ENCODE data around the gene ABCG8. TPM values are rescaled to one million over a fixed set of nuclear protein-coding genes. Genes with fewer than 3 reads are reported as not detected.

Gene ABCG8
- polyA plus RNA-seq: 10 to 100 TPM; 10.5 to 38.9 (median 24.7) TPM
- long read RNA-seq, donor 1: 0 reads
- long read RNA-seq, donor 2, full-length matches to known transcripts: 1 of 1 reads
- long read RNA-seq, donor 2, partial matches to known transcripts: 0 of 1 reads
- long read RNA-seq, donor 2, other reads (novel, unspliced or antisense): 0 of 1 reads
- long read RNA-seq, donor 3, partial matches to known transcripts: 81 of 82 reads
- long read RNA-seq, donor 3, other reads (novel, unspliced or antisense): 0 of 82 reads
- long read RNA-seq, donor 4: 0 reads
- long read RNA-seq, donor 5: 0 reads
- long read RNA-seq, donor 6, full-length matches to known transcripts: 4 of 48 reads
- long read RNA-seq, donor 6, partial matches to known transcripts: 44 of 48 reads
- long read RNA-seq, donor 6, other reads (novel, unspliced or antisense): 0 of 48 reads
- long read RNA-seq, donor 7: 0 reads
- long read RNA-seq, donor 8: 0 reads
- long read RNA-seq, donor 9: 0 reads
- long read RNA-seq, donor 10, partial matches to known transcripts: 105 of 105 reads
- long read RNA-seq, donor 10, other reads (novel, unspliced or antisense): 0 of 105 reads

GRCh38 chr2:43838560-43839267 is at the start of gene ABCG8, which contains the start of gene ABCG5:
Gene ABCG8, plus strand, starts transcription at chr2:43838971. Its CDS starts 83 bp downstream, at chr2:43839054.
Gene ABCG5, minus strand, starts transcription at chr2:43838839. Its CDS starts 160 bp downstream, at chr2:43838679.
- Histone ChIP-seq H3K27ac (ENCODE audit: low read depth in 1 of 3, low read length in 2 of 3) (peak within 1 kb of the TSS; percentile 14 to 91 (median 75)), H3K9me3 (ENCODE audit: control insufficient read depth in 2 of 2, insufficient read depth in 1 of 2, low read depth in 1 of 2, low read length in 1 of 2) (no peaks in the 10 kb centered on the region), H3K36me3 (ENCODE audit: control insufficient read depth in 3 of 3, insufficient read depth in 2 of 3, low read depth in 1 of 3, low read length in 3 of 3) (peaks cover 0 to 20% (median 4%) of the 10 kb centered on the region in 3 donors), H3K4me3 (ENCODE audit: low read depth in 1 of 3, low read length in 3 of 3) (peak within 1 kb of the TSS in 2 of 3 donors; percentile 54 to 80), H3K4me1 (ENCODE audit: control insufficient read depth in 3 of 3, insufficient read depth in 2 of 3, low read depth in 1 of 3, low read length in 2 of 3) (peaks cover 0 to 24% (median 4%) of the 10 kb centered on the region in 3 donors), H3K27me3 (ENCODE audit: control insufficient read depth in 3 of 3, insufficient read depth in 3 of 3, low read length in 3 of 3) (no peaks in the 10 kb centered on the region)
- WGBS, 3 donors: 49 to 75% (median 64%) methylated on average over 20 of the region's 20 CpGs
- DNase-seq: peak; percentile 51 to 82
- no peak for FAIRE-seq

DNA sequence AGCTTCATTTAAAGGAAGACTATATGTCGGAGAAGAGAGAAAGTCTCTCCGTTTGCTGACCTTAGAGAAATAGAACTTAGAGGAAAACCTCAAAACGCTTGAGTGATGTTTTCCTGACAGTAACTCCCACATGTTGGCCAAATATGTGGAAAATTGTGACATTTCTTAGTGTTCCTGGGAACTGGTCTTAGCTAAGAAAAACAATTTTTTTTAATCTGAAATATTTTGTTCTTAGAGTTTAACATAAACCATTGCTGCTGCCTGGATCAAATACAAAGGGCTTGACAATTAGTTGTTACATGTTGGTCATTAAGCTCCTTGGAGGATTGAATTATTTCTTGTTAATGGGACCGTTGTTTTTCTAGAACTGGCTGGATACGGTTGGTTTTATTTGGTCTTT is 48.6 kb upstream of the ABCG8 start:
- FAIRE-seq (no peak), DNase-seq (no peak)
- 67 to 90% (median 89%) methylated on average over 5 of the region's 5 CpGs for WGBS, 3 donors
- no peaks in the 10 kb centered on the region for H3K9me3 ChIP-seq (ENCODE audit: control insufficient read depth in 2 of 2, insufficient read depth in 1 of 2, low read depth in 1 of 2, low read length in 1 of 2)
- no peaks in the 10 kb centered on the region for H3K4me1 ChIP-seq (ENCODE audit: control insufficient read depth in 3 of 3, insufficient read depth in 2 of 3, low read depth in 1 of 3, low read length in 2 of 3)
- H3K36me3 ChIP-seq (ENCODE audit: control insufficient read depth in 3 of 3, insufficient read depth in 2 of 3, low read depth in 1 of 3, low read length in 3 of 3): peaks cover 0 to 22% (median 0%) of the 10 kb centered on the region in 3 donors
- H3K4me3 ChIP-seq (ENCODE audit: low read depth in 1 of 3, low read length in 3 of 3): no peak overlapping the region
- no peaks in the 10 kb centered on the region for H3K27me3 ChIP-seq (ENCODE audit: control insufficient read depth in 3 of 3, insufficient read depth in 3 of 3, low read length in 3 of 3)
- H3K27ac ChIP-seq (ENCODE audit: low read depth in 1 of 3, low read length in 2 of 3): no peak overlapping the region

DNA sequence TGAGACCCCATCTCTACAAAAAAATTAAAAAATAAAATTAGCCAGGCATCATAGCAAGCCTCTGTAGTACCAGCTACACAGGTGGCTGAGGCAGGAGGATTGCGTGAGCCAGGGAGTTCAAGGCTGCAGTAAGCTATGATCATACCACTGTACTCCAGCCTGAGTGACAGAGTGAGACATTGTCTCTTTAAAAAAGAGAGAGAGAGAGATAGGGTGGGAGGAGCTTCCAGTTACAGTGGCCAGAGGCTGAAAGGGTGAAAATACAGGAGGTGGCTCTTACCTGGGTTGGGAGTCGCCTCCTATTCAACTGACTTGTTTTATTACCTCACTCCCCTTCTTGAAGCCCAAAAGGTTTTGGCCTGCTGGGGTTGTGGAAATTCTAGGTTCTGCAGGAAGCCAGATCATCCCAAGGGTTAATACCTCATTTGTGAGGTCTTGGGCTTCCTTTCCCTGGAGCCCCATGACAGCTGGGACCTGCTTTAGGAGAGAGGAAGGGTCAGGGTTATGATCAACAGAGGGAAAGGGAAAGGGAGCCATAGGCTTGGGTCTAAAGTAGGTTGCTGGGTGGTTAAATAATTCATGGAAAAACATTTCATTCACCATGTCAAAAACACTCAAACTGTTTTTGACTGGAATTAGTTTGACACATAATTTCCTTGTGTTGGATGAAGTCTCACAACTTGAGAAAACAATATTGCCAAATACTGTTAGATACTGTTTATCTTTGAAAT is 47.6 kb upstream of the ABCG8 start:
- Histone ChIP-seq H3K4me1 (ENCODE audit: control insufficient read depth in 3 of 3, insufficient read depth in 2 of 3, low read depth in 1 of 3, low read length in 2 of 3) (no peaks in the 10 kb centered on the region), H3K36me3 (ENCODE audit: control insufficient read depth in 3 of 3, insufficient read depth in 2 of 3, low read depth in 1 of 3, low read length in 3 of 3) (peaks cover 0 to 18% (median 0%) of the 10 kb centered on the region in 3 donors), H3K27me3 (ENCODE audit: control insufficient read depth in 3 of 3, insufficient read depth in 3 of 3, low read length in 3 of 3) (no peaks in the 10 kb centered on the region), H3K9me3 (ENCODE audit: control insufficient read depth in 2 of 2, insufficient read depth in 1 of 2, low read depth in 1 of 2, low read length in 1 of 2) (no peaks in the 10 kb centered on the region), H3K4me3 (ENCODE audit: low read depth in 1 of 3, low read length in 3 of 3) (no peak overlapping the region), H3K27ac (ENCODE audit: low read depth in 1 of 3, low read length in 2 of 3) (no peak overlapping the region)
- WGBS, 3 donors: 76 to 89% (median 87%) methylated on average over 2 of the region's 2 CpGs
- DNase-seq (peak in 1 of 2 donors; percentile 46), FAIRE-seq (no peak)

DNA sequence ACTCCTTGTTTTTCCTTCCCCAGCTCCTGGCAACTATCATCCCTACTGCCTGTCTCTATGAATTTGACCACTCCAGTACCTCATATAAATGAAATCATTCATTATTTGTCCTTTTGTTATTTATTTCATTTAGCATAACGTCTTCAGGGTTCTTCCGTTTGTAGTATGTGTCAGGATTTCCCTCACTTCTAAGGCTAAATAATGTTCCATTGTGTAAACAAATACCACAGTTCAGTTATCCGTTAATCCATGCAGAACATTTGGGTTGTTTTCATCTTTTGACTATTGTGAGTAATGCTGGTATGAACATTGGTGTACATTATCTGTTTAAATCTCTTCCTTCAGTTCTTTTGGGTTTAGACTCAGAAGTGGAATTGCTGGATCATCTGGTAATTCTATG is 46.1 kb upstream of the ABCG8 start:
- Histone ChIP-seq H3K27ac (ENCODE audit: low read depth in 1 of 3, low read length in 2 of 3) (no peak overlapping the region), H3K27me3 (ENCODE audit: control insufficient read depth in 3 of 3, insufficient read depth in 3 of 3, low read length in 3 of 3) (no peaks in the 10 kb centered on the region), H3K4me3 (ENCODE audit: low read depth in 1 of 3, low read length in 3 of 3) (no peak overlapping the region), H3K9me3 (ENCODE audit: control insufficient read depth in 2 of 2, insufficient read depth in 1 of 2, low read depth in 1 of 2, low read length in 1 of 2) (no peaks in the 10 kb centered on the region), H3K4me1 (ENCODE audit: control insufficient read depth in 3 of 3, insufficient read depth in 2 of 3, low read depth in 1 of 3, low read length in 2 of 3) (no peaks in the 10 kb centered on the region), H3K36me3 (ENCODE audit: control insufficient read depth in 3 of 3, insufficient read depth in 2 of 3, low read depth in 1 of 3, low read length in 3 of 3) (peaks cover 0 to 17% (median 0%) of the 10 kb centered on the region in 3 donors)
- no peak for FAIRE-seq
- no peak for DNase-seq
- 74 to 90% (median 85%) methylated on average over 3 of the region's 3 CpGs for WGBS, 3 donors

DNA sequence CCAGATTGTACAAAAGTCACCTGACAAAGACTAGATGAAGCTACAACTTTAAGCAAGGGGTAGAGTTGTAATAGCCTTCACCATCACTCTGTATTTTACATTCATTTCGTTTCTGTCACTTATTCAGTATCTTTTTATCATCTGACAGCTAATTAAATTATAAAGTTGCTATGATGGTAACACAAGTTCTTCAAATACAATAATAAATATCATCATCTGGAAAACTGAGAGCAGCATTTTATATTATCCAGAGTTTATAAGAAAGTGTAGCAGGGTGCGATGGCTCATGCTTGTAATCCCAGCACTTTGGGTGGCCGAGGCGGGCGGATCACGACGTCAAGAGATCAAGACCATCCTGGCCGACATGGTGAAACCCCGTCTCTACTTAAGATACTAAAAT is 43.8 kb upstream of the ABCG8 start:
- no peaks in the 10 kb centered on the region for H3K27me3 ChIP-seq (ENCODE audit: control insufficient read depth in 3 of 3, insufficient read depth in 3 of 3, low read length in 3 of 3)
- no peaks in the 10 kb centered on the region for H3K9me3 ChIP-seq (ENCODE audit: control insufficient read depth in 2 of 2, insufficient read depth in 1 of 2, low read depth in 1 of 2, low read length in 1 of 2)
- H3K36me3 ChIP-seq (ENCODE audit: control insufficient read depth in 3 of 3, insufficient read depth in 2 of 3, low read depth in 1 of 3, low read length in 3 of 3): peaks cover 0 to 16% (median 0%) of the 10 kb centered on the region in 3 donors
- DNase-seq: no peak
- FAIRE-seq: no peak
- 94 to 95% (median 95%) methylated on average over 9 of the region's 9 CpGs for WGBS, 3 donors
- H3K4me3 ChIP-seq (ENCODE audit: low read depth in 1 of 3, low read length in 3 of 3): no peak overlapping the region
- no peak overlapping the region for H3K27ac ChIP-seq (ENCODE audit: low read depth in 1 of 3, low read length in 2 of 3)
- H3K4me1 ChIP-seq (ENCODE audit: control insufficient read depth in 3 of 3, insufficient read depth in 2 of 3, low read depth in 1 of 3, low read length in 2 of 3): peaks cover 0 to 2% (median 0%) of the 10 kb centered on the region in 3 donors

DNA sequence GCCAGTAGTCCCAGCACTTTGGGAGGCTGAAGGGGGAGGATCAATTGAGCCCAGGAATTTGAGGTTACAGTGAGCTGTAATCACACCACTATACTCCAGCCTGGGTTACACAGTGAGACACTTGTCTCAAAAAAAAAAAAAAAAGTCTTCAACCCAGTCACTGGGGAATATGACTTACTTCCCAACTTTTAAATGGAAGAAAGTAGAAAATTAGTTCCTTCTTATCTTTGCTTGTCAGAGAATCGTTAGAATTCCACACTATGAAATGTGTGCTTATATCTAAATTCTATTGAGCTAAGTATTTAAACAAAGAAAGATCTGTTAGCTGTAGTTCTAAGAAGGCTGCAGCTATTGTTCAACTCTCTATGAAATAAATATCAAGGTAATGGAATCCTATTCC is 42.6 kb upstream of the ABCG8 start:
- whole genome bisulfite sequencing, 3 donors: 68 to 72% (median 70%) methylated on average over 1 of the region's 1 CpG
- peaks cover 0 to 4% (median 0%) of the 10 kb centered on the region in 3 donors for H3K4me1 ChIP-seq (ENCODE audit: control insufficient read depth in 3 of 3, insufficient read depth in 2 of 3, low read depth in 1 of 3, low read length in 2 of 3)

DNA sequence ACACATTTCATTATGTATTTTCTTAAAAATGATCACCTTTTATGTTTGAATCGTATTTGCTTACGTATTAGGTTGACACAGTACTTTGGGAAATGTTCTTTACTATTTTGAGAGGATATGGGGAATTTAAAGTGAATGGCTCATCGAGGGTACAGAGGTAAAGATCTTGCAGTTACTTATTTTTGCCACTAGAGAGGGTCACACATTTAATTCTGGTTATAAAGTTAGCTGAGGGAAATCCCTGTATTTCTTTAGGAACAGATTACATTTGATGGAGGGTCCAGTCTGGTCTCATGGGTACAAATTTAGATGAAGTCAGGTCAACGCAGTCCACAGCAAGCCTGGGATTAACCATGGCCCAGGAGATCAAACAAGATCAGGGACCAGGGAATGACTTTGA is 40.5 kb upstream of the ABCG8 start:
- H3K4me1 ChIP-seq (ENCODE audit: control insufficient read depth in 3 of 3, insufficient read depth in 2 of 3, low read depth in 1 of 3, low read length in 2 of 3): peaks cover 0 to 4% (median 0%) of the 10 kb centered on the region in 3 donors
- no peaks in the 10 kb centered on the region for H3K9me3 ChIP-seq (ENCODE audit: control insufficient read depth in 2 of 2, insufficient read depth in 1 of 2, low read depth in 1 of 2, low read length in 1 of 2)
- 68 to 77% (median 76%) methylated on average over 4 of the region's 4 CpGs for WGBS, 3 donors
- no peak overlapping the region for H3K4me3 ChIP-seq (ENCODE audit: low read depth in 1 of 3, low read length in 3 of 3)
- H3K36me3 ChIP-seq (ENCODE audit: control insufficient read depth in 3 of 3, insufficient read depth in 2 of 3, low read depth in 1 of 3, low read length in 3 of 3): peaks cover 0 to 9% (median 0%) of the 10 kb centered on the region in 3 donors
- FAIRE-seq (no peak), DNase-seq (no peak)
- H3K27ac ChIP-seq (ENCODE audit: low read depth in 1 of 3, low read length in 2 of 3): no peak overlapping the region
- no peaks in the 10 kb centered on the region for H3K27me3 ChIP-seq (ENCODE audit: control insufficient read depth in 3 of 3, insufficient read depth in 3 of 3, low read length in 3 of 3)

More for the DNA sequence above, 42.6 kb upstream of the ABCG8 start:
- DNase-seq (no peak), FAIRE-seq (no peak)
- H3K9me3 ChIP-seq (ENCODE audit: control insufficient read depth in 2 of 2, insufficient read depth in 1 of 2, low read depth in 1 of 2, low read length in 1 of 2): no peaks in the 10 kb centered on the region
- H3K4me3 ChIP-seq (ENCODE audit: low read depth in 1 of 3, low read length in 3 of 3): no peak overlapping the region
- peaks cover 0 to 10% (median 0%) of the 10 kb centered on the region in 3 donors for H3K36me3 ChIP-seq (ENCODE audit: control insufficient read depth in 3 of 3, insufficient read depth in 2 of 3, low read depth in 1 of 3, low read length in 3 of 3)
- no peak overlapping the region for H3K27ac ChIP-seq (ENCODE audit: low read depth in 1 of 3, low read length in 2 of 3)
- H3K27me3 ChIP-seq (ENCODE audit: control insufficient read depth in 3 of 3, insufficient read depth in 3 of 3, low read length in 3 of 3): no peaks in the 10 kb centered on the region

DNA sequence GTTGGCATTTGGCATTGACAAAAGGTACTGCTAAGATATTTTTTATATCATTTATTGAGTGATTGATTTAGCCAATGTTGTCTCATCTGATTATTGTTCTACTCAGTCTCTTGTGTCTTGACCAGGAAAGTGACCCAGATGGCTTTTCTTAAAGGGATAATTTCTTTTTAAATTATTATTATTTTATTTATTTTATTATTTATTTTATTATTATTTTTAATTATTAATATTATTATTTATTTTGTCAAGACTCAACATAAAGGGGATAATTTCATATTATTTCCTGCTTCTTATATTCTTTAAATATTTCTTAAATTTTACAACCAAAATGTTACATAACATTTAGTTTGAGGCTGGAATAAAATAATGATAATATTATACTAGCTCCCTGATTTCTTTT is 37.9 kb upstream of the ABCG8 start:
- no peaks in the 10 kb centered on the region for H3K9me3 ChIP-seq (ENCODE audit: control insufficient read depth in 2 of 2, insufficient read depth in 1 of 2, low read depth in 1 of 2, low read length in 1 of 2)
- peaks cover 0 to 18% (median 4%) of the 10 kb centered on the region in 3 donors for H3K4me1 ChIP-seq (ENCODE audit: control insufficient read depth in 3 of 3, insufficient read depth in 2 of 3, low read depth in 1 of 3, low read length in 2 of 3)
- H3K27ac ChIP-seq (ENCODE audit: low read depth in 1 of 3, low read length in 2 of 3): no peak overlapping the region
- FAIRE-seq (peak; percentile 80), DNase-seq (no peak)
- no peaks in the 10 kb centered on the region for H3K27me3 ChIP-seq (ENCODE audit: control insufficient read depth in 3 of 3, insufficient read depth in 3 of 3, low read length in 3 of 3)
- peaks cover 0 to 7% (median 2%) of the 10 kb centered on the region in 3 donors for H3K36me3 ChIP-seq (ENCODE audit: control insufficient read depth in 3 of 3, insufficient read depth in 2 of 3, low read depth in 1 of 3, low read length in 3 of 3)
- peak overlapping the region in 1 of 3 donors; percentile 33 for H3K4me3 ChIP-seq (ENCODE audit: low read depth in 1 of 3, low read length in 3 of 3)

Measured in small intestine (tissue), 16 donors.